NCI-H345 (cell line): Measurements from ENCODE around the gene FUCA2.
"Not testable (repeated sequence)": the region's sequence is repeated elsewhere in the genome, so short reads cannot be mapped to it uniquely, and the experiment has no call there.

ENCODE experiments used
- DNase-seq: peaks from one replicate; lab custom pipeline; 2025; lab: John Stamatoyannopoulos, UW

The FUCA2 gene

DNA sequence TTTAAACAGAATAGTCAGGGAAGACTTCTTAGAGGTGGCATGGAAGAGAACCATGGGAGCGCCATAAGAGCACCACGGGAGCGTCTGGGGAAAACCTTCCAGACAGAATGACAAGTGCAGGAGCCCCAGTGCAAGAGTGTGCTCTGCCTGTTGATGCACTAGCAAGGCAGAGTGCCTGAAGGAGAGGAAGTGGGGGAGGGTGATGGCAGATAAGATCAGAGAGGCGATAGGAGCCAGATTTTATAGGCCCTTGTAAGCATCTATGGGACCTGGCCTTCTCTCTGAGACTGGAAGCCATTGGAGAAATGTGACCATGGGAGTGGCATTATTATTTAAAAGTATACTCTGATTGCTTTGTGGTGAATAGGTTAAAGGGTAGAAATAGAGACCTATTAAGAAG, 13.1 kb downstream of the FUCA2 start:
- no peak for DNase-seq

DNA sequence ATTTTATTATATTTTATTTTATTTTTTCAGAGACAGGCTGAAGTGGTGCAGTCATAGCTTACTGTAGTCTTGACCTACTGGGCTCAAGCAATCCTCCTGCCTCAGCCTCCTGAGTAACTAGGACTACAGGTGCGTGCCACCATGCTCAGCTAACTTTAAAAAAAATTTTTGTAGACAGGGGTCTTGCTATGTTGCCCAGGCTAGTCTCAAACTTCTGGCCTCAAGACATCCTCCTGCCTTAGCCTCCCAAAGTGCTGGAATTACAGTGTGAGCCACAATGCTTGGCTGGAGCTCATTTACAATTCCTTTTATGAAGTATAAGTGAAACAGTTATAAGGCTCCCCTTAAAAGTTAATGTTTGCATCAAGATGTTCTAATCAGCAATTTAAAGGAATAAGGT, 14.5 kb downstream of the FUCA2 start:
- DNase-seq, result no peak

DNA sequence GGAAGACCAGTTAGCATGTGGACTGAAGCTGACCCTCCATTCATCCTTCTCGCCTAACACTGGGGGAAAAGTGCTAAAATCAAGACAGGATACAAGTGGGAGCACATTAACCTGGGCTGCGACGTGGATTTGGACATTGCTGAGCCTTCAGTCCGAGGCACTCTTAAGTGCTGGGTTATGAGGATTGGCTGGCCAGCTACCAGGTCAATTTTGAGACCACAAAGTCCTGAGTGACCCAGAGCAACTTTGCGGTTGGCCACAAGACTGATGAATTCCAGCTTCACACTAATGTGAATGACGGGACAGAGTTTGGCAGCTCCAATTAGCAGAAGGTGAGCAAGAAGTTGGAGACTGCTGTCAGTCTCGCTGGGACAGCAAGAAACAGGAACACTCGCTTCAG, 20.7 kb downstream of the FUCA2 start:
- no peak for DNase-seq

DNA sequence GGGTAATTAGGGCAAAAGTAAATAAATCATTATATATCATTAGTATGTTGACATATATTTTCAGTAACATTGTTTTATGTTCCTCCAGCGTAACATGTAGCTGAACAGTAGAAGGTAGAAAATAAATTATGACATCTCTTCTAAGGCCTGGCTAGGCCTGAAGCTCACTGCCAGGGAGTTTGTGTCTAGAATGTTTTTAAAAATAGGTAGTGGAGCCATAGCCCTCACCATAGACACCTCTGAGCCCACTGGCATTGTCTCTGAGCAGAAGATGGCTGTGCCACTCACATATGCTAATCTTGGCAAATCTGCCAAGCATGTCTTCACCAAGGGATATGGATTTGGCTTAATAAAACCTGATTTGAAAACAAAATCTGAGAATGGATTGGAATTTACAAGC, 21.3 kb downstream of the FUCA2 start:
- no peak for DNase-seq

DNA sequence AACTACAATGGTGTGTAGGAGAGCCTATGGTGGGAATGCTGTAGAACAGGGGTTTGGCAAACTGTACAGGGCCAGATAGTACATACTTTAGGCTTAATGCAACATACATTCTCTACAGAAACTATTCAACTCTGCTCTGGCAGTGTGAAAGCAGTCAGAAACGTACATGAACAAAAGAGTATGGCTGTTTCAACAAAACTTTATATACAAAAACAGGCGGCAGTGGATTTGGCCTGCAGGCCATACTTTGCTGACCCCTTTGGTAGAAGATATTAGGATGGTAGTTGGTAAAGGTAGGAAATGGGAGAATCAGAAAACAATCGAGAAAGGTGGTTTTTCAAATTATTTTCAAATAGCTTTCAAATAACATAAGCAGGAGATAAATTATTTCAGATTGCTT, 24.8 kb downstream of the FUCA2 start:
- no peak for DNase-seq

DNA sequence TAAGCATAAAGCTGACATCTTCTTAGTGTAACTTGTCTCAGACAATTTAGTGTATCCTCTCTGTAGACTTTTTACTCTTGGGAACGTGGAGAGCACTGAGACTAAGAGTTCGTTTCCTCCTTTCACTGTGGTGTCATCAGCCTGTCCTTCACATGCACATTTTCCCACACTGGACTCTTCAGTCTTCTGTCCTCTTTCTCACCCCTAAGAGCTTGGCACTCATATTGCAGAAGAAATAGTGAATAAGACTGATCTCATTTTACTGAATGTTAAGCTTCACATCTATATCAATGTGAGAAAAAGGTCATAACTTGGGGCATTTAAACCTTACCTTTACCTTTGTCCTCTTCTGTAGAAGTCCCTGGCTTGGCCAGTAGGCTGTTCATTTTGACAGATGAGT, 25.6 kb downstream of the FUCA2 start:
- no peak for DNase-seq

DNA sequence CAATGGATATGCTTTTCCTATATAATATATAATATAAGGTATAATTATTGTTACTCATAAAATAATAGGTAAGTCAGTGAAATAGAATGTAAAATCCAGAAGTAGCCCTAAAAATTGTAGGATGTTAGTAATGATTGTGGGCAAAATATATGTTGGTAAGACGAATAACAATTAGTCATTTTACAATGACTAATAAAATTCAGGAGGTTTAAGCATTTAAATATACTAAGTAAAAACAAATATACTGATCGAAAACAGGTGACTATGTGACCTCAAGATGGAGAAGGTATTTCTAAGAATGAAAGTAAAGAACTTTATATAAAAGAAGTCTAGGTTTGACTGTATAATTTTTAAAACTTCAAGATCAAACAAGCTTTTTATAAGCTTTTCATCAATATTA, 28.9 kb downstream of the FUCA2 start:
- no peak for DNase-seq

DNA sequence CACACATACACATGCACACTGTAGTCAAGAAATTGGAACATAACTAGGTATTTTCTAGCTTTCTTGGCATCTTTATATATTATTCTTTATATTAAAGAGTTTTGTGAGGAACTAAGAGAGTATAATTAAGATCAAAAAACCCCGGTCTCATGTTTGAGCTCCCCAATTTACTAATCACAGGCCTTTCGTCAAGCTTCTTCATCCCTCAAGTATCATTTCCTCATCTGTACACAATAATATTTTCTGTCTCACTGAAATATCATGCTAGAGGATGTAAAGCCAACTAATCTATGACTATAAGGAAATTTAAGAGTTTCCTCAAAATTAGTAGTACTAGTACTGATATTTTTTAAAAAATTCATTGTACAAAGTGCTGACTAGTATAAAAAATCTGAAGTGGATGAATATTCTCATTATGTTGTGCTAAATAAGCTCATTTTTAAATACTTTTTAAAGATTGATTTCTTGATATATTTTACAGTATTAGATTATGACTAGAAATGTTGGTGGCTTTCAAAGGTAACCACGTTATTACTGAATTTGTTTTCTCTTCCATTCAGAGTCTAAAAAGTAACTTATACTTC, 32.9 kb downstream of the FUCA2 start:
- DNase-seq, result no peak

DNA sequence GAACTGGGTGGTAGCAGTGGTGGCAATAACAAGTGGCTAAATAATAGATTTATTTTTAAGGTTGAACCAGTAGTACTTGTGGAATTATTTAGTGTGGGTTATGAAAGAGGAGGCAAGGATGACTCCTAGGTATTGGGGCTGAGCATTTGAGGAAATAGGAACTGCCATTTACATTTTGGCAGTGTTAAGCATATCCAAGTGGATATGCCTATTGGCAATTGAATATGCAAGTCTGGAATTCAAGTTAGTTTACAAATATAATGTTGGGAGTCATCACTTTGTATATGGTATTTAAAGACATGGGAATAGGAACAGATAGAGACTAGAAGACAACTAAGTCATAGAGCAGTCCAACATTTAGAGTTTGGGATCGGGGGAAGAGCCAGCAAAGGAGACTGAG, 35.0 kb downstream of the FUCA2 start:
- DNase-seq, result no peak

DNA sequence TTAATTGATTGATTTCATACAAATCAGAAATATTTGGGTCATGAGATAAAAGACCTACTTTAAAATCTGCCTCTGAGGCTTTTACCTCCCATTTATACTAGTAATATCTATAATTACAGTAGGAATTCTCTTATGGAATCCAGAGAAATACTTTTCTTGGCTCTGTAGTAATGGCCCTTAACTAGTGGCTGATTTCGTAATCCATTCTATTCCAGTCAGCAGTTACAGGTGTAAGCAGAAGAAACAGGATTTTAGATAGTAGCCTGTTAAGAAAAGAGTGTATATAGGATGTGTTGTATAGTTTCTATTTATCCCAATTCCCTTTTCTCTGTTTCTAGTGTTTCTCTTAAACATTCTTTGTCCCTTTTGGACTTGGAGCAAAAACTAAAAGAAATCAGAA, 39.7 kb downstream of the FUCA2 start:
- no peak for DNase-seq

DNA sequence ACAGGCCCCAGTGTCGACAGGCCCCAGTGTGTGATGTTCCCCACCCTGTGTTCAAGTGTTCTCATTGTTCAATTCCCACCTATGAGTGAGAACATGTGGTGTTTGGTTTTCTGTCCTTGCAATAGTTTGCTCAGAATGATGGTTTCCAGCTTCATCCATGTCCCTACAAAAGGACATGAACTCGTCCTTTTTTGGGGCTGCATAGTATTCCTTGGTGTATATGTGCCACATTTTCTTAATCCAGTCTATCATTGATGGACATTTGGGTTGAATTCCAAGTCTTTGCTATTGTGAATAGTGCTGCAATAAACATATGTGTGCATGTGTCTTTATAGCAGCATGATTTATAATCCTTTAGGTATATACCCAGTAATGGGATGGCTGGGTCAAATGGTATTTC, 42.7 kb downstream of the FUCA2 start:
- DNase-seq, result not testable (repeated sequence)

DNA sequence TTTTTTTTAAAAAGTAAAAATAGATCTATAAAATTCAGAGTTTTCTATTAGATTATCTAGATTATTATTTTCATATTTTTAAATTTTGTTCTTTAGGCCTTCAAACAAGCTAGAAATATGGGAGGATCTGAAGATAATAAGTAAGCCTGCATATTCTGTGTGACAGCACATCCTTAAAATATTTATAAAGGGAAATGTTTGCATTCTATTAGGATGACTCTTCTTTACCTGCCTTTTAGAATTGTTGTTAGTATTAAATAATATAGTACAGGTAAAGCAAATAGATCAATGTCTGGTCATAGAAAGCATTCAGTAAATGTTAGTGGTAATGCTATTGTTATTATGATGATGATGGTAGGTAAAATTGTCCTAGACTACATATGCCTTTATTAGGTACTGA, 43.5 kb downstream of the FUCA2 start:
- DNase-seq, result no peak

DNA sequence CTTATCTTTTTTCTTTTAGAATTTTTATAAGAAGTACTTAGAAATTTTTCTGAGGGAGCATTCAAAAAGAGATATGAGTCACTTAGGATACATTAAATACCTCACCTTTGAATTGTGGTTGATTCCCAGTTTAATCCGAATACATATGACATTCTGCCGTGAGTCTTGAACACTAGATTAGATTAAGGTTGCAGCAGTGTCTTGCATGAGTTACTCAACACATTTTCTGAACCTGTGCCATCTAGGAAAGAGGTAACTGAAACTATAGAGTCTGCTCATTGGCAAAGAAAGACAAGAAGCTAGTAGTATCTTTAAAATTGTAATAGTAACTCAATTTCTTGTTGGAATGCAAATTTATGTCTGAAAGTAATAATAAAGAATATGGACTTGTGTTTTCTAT, 46.0 kb downstream of the FUCA2 start:
- no peak for DNase-seq

DNA sequence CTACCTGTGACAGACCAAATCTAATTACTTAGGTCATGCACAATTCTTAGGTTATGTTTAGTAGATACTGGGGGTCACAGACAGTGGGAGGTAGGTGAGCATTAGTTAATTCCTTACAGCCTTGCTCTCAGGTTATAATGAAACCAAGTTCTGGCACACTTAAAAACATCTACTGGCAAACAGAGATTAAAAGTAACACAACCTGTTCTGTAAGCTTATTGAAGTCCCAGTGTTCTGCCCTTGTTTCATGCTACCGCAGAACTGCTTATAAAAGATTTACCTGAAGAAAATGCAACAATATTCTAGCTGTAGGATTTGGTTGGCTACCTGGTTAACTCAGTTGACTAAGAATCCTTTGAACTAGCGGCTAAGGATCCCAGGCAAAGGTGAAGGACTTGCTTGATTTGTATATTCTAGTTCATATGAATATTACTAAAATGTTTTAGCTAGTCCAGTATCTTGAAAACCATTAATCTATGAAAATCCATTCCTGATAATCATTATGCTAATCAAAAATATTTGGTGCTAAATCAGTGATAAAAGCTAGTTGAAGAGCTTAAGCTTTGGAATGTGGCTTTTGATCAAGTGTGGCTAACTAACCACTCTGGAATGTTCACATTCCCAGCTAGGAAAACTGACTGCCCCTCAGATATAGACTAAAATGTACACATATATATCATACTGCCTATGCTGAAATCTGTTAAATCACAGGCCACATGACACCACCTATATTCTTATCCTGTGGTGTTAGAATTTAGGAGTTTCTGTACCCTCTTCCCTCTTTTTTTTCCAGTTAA, 53.8 kb downstream of the FUCA2 start:
- DNase-seq, result no peak

DNA sequence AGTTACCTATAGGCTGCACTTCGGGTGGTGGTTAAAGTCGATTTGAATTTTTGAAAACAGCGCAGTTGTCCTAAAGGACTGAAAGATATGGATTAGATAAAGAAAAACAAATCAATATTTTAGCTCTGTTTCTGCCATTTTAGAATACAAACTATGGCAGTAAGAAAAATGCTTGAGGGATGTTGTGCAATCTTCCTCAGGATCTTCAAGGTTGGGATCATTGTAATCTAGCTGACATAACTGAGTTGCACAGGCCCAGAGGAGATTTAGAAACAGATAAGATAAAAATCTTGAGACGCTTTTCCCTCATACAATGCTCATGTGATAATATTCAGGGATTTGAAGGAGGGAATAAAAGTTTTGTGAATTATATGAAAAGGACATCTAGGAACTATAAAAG, 60.0 kb downstream of the FUCA2 start:
- no peak for DNase-seq

DNA sequence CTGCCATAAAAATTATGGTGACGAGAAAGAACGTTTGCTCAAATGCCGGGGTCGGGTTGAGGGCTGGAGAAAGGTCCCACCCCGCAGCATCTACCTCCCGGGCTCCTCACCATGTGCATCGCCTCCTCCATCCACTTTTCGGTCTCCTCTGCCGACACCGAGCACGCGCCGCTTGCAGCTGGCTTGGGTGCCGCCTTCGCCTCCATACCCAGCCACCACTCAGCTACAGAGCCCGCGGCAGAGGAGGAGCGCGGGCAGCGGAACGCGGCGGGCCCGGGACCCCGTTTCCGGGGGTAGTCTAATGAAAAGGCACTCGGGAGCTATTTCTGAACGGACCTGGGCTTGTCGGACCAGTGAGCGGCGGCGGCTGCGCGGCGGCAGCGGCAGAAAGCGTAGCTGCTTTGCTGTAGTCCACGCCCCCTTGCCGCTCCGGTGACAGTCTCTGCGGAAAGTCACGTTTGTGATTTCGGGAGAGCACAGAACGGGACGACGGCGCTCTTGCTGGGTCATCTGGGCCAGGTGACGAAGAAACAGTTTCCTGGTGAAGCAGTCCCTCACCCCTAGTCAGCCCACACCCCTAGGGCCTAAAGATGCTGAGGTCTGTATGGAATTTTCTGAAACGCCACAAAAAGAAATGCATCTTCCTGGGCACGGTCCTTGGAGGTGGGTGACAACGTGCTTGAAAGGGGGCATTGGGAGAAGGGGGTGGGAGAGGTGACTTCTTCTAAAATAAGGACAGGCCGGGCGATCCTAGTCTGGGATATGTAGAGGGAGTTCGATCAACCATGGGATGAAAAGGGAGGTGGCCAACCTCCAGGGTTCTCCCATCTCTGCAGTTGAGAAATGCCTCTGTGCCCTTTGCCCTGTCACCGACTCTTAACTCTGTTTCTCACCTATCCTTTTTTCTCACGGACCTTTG, 60.8 kb downstream of the FUCA2 start, which contains the start of the genes ADAT2 and PEX3:
TSS of gene ADAT2 (minus strand) at position 243 of the 919 bp plus-strand sequence. CDS start at position 206, 37 bp downstream.
TSS of gene PEX3 (plus strand) at position 353 of the 919 bp plus-strand sequence. CDS start at position 591, 238 bp downstream.
- DNase-seq, result peak; percentile 95

DNA sequence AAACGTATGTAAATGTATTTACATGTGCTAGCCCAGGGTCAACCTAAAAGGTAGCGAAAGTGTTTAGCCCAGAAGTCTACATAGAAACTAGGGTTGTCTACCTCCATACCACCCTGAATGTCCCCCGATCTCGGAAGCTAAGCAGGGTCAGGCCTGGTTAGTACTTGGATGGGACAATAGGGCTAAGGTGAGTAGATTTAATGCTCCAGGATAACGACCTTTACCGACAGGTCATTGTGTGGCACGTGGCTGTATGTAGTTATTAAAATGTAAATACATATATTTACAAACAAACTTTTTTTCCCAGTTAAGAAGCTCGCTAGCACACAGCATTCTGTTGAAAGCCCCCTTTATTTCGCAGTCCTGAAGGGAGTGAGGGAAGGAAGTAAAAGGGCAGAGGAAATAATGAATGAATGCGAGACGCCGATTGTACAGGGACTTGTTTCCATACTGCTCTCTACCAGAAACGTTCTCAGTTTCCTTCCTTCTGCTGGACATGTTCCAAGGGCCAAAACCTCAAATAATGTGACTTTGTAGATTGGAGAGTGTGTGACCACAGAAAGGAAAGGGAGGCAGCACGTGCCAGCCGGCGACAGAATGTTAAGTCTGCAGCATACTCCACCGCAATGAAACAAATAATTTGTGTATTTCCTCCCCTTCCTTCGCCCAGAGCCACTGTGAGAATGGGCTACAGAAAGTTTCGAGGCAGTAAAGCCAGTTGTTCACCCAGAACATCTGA, 61.6 kb downstream of the FUCA2 start:
- DNase-seq, result no peak

DNA sequence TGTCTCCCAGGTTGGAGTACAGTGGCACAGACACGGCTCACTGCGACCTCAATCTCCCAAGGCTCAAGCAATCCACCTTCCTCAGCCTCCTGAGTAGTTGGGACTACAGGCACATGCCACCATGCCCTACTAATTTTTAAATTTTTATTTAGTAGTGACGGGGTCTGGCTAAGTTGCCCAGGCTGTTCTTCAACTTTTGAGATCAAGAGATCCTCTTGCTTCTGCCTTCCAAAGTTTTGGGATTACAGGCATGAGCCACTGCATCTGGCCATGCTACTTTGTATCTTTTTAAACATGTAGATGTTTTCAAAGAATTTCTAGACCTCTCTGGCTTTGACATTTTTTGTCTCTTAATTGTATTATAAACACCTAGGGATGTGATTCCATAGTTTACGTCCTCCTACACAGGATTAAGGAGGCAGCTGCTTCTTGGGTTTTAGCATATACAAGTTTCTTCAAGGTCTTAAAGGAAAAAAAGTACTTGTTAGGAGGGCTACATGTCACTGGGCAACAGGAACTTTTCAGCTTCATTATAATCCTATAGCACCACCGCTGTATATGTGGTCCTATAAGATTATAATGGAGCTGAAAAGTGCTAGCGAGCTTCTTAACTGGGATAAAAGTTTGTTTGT, 62.3 kb downstream of the FUCA2 start:
- no peak for DNase-seq

DNA sequence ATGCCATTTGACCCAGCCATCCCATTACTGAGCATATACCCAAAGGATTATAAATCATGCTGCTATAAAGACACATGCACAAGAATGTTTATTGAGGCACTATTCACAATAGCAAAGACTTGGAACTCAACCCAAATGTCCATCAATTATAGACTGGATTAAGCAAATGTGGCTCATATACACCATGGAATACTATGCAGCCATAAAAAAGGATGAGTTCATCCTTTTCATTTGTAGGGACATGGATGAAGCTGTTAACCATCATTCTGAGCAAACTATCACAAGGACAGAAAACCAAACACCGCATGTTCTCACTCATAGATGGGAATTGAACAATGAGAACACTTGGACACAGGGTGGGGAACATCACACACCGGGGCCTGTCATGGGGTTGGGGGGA, 63.7 kb downstream of the FUCA2 start:
- DNase-seq, result not testable (repeated sequence)
